Measurements from ENCODE around the gene CD70. TPM values are rescaled to one million over a fixed set of nuclear protein-coding genes. Genes with fewer than 3 reads are reported as not detected.

The CD70 gene
- total and polyA plus RNA-seq, 2 of the 8 experiments (the other 6 are each of a cell fraction or from before 2014, with no cell fraction given): 1.3 to 12.0 TPM

DNA sequence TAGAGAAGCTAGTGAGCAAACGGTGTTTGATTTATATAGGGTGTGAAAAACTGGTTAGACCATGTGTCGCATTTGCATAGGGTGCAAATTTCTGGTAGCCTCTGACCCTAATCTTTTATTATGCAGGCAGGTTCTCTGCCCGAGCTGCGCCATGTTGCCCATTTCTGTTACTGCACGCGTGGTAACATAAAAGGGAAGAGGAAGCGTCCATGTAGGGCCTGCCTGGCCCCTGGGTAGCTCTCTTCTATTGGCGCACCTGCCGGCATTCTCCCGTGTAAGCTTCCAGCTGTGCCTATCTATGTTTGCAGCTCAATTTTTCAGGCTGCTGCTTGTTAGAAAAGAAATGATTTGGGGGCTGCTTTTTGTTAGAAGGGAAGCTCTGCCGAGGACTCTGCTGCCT, 14.0 kb upstream of the CD70 start:
- Histone ChIP-seq H3K79me2 (ENCODE audit: control insufficient read depth in 1 of 2, insufficient read depth in 2 of 2, low read length in 2 of 2) (no peaks in the 10 kb centered on the region), H3K4ac (replicated peaks; ENCODE audit: insufficient read length, low read depth, low read length) (no peak overlapping the region), H2BK15ac (ENCODE audit: low read length) (no peak overlapping the region), H2BK5ac (ENCODE audit: low read depth, low read length) (no peak overlapping the region), H2AK5ac (ENCODE audit: low read depth, low read length) (no peak overlapping the region), H3K36me3 (ENCODE audit: control insufficient read depth in 2 of 4, insufficient read depth in 4 of 4, low read length in 3 of 4) (no peaks in the 10 kb centered on the region), H3K56ac (replicated peaks; ENCODE audit: insufficient read length, low read depth, low read length) (no peak overlapping the region), H3K27me3 (replicated peaks in 1 of 4; ENCODE audit: control insufficient read depth in 3 of 4, extremely low read depth in 1 of 4, insufficient read depth in 3 of 4, low read length in 3 of 4) (no peaks in the 10 kb centered on the region), H4K8ac (ENCODE audit: extremely low read depth, insufficient read depth, low read length) (no peak overlapping the region), H2BK12ac (ENCODE audit: low read depth, low read length) (no peak overlapping the region), H3K4me2 (ENCODE audit: insufficient read depth in 1 of 2, low read depth in 2 of 2, low read length in 2 of 2) (no peak overlapping the region), H3K9me3 (ENCODE audit: insufficient read depth in 2 of 2, low read depth in 1 of 2, low read length in 1 of 2) (peaks cover 0 to 2% of the 10 kb centered on the region in 2 experiments; a peak in 1 of 4 replicates), H2AFZ (ENCODE audit: low read length) (no peak overlapping the region), H4K5ac (ENCODE audit: insufficient read length, low read depth, low read length) (no peak overlapping the region), H3K18ac (ENCODE audit: extremely low read depth, low read length) (no peak overlapping the region), H2BK20ac (ENCODE audit: low read length) (no peak overlapping the region), H3K4me3 (ENCODE audit: extremely low read depth in 1 of 4, insufficient read depth in 2 of 4, low read depth in 3 of 4, low read length in 4 of 4) (no peak overlapping the region), H3K27ac (ENCODE audit: low read depth, low read length) (no peak overlapping the region), H3K9ac (replicated peaks in 1 of 4; ENCODE audit: extremely low read depth in 1 of 4, low read depth in 3 of 4, low read length in 3 of 4) (no peak overlapping the region), H3K4me1 (replicated peaks in 1 of 4; ENCODE audit: control insufficient read depth in 3 of 4, insufficient read depth in 4 of 4, low read length in 3 of 4) (no peaks in the 10 kb centered on the region; a peak in 2 of 7 replicates), H2BK120ac (replicated peaks; ENCODE audit: low read depth, low read length) (no peak overlapping the region), H3K79me1 (ENCODE audit: low read depth, low read length) (no peaks in the 10 kb centered on the region), H3K14ac (ENCODE audit: insufficient read length) (no peak overlapping the region), H4K91ac (replicated peaks; ENCODE audit: insufficient read length, low read length) (no peak overlapping the region), H3K23ac (ENCODE audit: insufficient read length) (no peak overlapping the region), H4K20me1 (replicated peaks in 1 of 2; ENCODE audit: control insufficient read depth in 1 of 2, insufficient read depth in 2 of 2, low read length in 2 of 2) (no peaks in the 10 kb centered on the region), H3K23me2 (ENCODE audit: low read depth, low read length) (no peaks in the 10 kb centered on the region)
- POLR2A ChIA-PET (ENCODE audit: partially characterized antibody): interaction anchor here (0.6 kb wide), 1 partner anchor 113 kb away, joined by 3 read pairs; no protein-coding TSS in a partner anchor
- 80% methylated on average over 11 of the region's 11 CpGs; no CpG with 5 or more reads in 1 of the 2 experiments for WGBS, 2 experiments (ENCODE audit: extremely low coverage in 1 of 2, insufficient coverage in 1 of 2, insufficient read length in 1 of 2, insufficient replicate concordance in 2 of 2, low coverage in 1 of 2, low lambda C conversion rate in 2 of 2, missing lambda C conversion rate in 1 of 2)
- DNase-seq (ENCODE audit: low read depth in 1 of 2, low spot score in 2 of 2): no peak
- FAIRE-seq: no peak
- CTCF ChIA-PET (ENCODE audit: partially characterized antibody): interaction anchor here (1.8 kb wide), 1 partner anchor 18 kb away, joined by 8 read pairs; no protein-coding TSS in a partner anchor
- no peak for TF ChIP-seq SIRT6 (IDR thresholded peaks at IDR 0.05; ENCODE audit: low read length)
- TF ChIP-seq PHF8 (conservative IDR thresholded peaks at IDR 0.05; ENCODE audit: low read depth, low read length): no peak
- TF ChIP-seq KDM4A (IDR thresholded peaks at IDR 0.05; ENCODE audit: low read depth, low read length, severe bottlenecking): no peak
- TF ChIP-seq CHD2 (IDR thresholded peaks at IDR 0.05; ENCODE audit: low read length): no peak
- TF ChIP-seq RAD21 (IDR thresholded peaks at IDR 0.05 in 1 of 2, conservative IDR thresholded peaks at IDR 0.05 in 1 of 2; ENCODE audit: low read depth in 2 of 2, low read length in 2 of 2): no peak
- TF ChIP-seq, protein P1, sequence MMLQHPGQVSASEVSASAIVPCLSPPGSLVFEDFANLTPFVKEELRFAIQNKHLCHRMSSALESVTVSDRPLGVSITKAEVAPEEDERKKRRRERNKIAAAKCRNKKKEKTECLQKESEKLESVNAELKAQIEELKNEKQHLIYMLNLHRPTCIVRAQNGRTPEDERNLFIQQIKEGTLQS (IDR thresholded peaks at IDR 0.05; ENCODE audit: insufficient read depth, low read depth, low read length): no peak
- no peak for TF ChIP-seq SRF (IDR thresholded peaks at IDR 0.05; ENCODE audit: low read depth, low read length)
- TF ChIP-seq EP300 (IDR thresholded peaks at IDR 0.05; ENCODE audit: borderline replicate concordance in 1 of 2, low read depth in 2 of 2, low read length in 2 of 2): no peak
- no peak for TF ChIP-seq KDM1A (IDR thresholded peaks at IDR 0.05; ENCODE audit: borderline replicate concordance, low read length)
- TF ChIP-seq POLR2AphosphoS5 (IDR thresholded peaks at IDR 0.05; ENCODE audit: low read depth, low read length): no peak
- no peak for TF ChIP-seq RNF2 (IDR thresholded peaks at IDR 0.05; ENCODE audit: borderline replicate concordance, low read depth, low read length, missing control alignments, poor library complexity, severe bottlenecking)
- TF ChIP-seq SUZ12 (IDR thresholded peaks at IDR 0.05; ENCODE audit: low read length): no peak
